Measurements from ENCODE around the gene FBXW11. TPM values are rescaled to one million over a fixed set of nuclear protein-coding genes. Genes with fewer than 3 reads are reported as not detected.
"Not testable (repeated sequence)": the region's sequence is repeated elsewhere in the genome, so short reads cannot be mapped to it uniquely, and the experiment has no call there.

The FBXW11 gene
- polyA plus RNA-seq, 1 donor from 2014 or later: 103 TPM

DNA sequence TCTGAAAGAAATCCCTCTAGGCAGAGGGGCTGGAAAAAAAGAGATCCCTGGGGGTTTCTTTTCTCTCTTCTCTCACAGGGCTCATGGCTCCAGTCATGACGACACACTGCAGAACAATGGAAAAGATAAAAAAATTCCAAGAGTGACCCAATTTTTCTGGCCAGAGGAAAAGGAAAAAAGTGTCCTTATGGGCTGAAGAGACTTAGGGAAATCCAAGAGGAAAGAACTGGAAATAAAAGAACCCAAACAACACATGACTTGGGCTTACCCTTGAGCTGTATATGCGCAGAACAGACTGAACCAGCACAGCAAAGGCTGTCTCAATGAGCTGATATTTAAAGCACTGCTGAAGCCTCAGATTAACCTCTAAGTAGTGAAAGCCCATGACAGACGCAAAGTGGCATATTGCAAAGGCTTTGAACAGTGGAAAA is 118.4 kb downstream of the FBXW11 start:
- no peaks in the 10 kb centered on the region for H3K27me3 ChIP-seq (ENCODE audit: insufficient read depth, low read depth, low read length)
- no peak overlapping the region for H2AFZ ChIP-seq (ENCODE audit: low read depth, low read length)
- H4K20me1 ChIP-seq (ENCODE audit: insufficient read depth): no peaks in the 10 kb centered on the region
- no peaks in the 10 kb centered on the region for H3F3A ChIP-seq (ENCODE audit: insufficient read depth, low read length, poor library complexity, severe bottlenecking)
- no peaks in the 10 kb centered on the region for H3K9me3 ChIP-seq (ENCODE audit: low read length)
- no peaks in the 10 kb centered on the region for H3K36me3 ChIP-seq (ENCODE audit: insufficient read depth, low read length)
- H3K4me3 ChIP-seq (ENCODE audit: low read length): no peak overlapping the region
- H3K4me2 ChIP-seq (ENCODE audit: low read length): no peak overlapping the region
- TF ChIP-seq, protein P1, sequence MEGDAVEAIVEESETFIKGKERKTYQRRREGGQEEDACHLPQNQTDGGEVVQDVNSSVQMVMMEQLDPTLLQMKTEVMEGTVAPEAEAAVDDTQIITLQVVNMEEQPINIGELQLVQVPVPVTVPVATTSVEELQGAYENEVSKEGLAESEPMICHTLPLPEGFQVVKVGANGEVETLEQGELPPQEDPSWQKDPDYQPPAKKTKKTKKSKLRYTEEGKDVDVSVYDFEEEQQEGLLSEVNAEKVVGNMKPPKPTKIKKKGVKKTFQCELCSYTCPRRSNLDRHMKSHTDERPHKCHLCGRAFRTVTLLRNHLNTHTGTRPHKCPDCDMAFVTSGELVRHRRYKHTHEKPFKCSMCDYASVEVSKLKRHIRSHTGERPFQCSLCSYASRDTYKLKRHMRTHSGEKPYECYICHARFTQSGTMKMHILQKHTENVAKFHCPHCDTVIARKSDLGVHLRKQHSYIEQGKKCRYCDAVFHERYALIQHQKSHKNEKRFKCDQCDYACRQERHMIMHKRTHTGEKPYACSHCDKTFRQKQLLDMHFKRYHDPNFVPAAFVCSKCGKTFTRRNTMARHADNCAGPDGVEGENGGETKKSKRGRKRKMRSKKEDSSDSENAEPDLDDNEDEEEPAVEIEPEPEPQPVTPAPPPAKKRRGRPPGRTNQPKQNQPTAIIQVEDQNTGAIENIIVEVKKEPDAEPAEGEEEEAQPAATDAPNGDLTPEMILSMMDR (IDR thresholded peaks at IDR 0.05; ENCODE audit: poor library complexity, severe bottlenecking): no peak
- TF ChIP-seq MXI1 (conservative IDR thresholded peaks at IDR 0.05; ENCODE audit: poor library complexity, severe bottlenecking) (no peak), POLR2AphosphoS5 (IDR thresholded peaks at IDR 0.05) (no peak), RAD21 (conservative IDR thresholded peaks at IDR 0.05) (no peak), TAF1 (IDR thresholded peaks at IDR 0.05; ENCODE audit: low read depth) (no peak), EZH2 (IDR thresholded peaks at IDR 0.05; ENCODE audit: borderline replicate concordance, insufficient read depth, low read length, poor library complexity, severe bottlenecking) (no peak)
- no peak overlapping the region for H3K9ac ChIP-seq (ENCODE audit: low read length)
- no peaks in the 10 kb centered on the region for H3K79me2 ChIP-seq (replicated peaks; ENCODE audit: insufficient read depth, low read length)
- no peak overlapping the region for H3K27ac ChIP-seq (ENCODE audit: low read length)
- H3K9me2 ChIP-seq (ENCODE audit: insufficient read depth, low read length): no peaks in the 10 kb centered on the region

DNA sequence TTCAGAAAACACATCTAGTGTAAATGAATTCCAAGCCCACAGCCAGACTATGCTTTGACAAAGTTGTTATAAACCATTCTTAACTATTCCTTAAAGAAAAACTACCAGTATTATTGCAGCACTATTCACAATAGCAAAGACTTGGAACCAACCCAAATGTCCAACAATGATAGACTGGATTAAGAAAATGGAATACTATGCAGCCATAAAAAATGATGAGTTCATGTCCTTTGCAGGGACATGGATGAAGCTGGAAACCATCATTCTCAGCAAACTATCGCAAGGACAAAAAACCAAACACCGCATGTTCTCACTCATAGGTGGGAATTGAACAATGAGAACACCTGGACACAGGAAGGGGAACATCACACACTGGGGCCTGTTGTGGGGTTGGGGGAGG is 120.4 kb downstream of the FBXW11 start:
- not testable (repeated sequence) for H3K27ac ChIP-seq (ENCODE audit: low read length); H3K4me3 ChIP-seq (ENCODE audit: low read length); H4K20me1 ChIP-seq (ENCODE audit: insufficient read depth); H3K9me2 ChIP-seq (ENCODE audit: insufficient read depth, low read length); H3K4me2 ChIP-seq (ENCODE audit: low read length); H3K9ac ChIP-seq (ENCODE audit: low read length); H3K9me3 ChIP-seq (ENCODE audit: low read length); H3F3A ChIP-seq (ENCODE audit: insufficient read depth, low read length, poor library complexity, severe bottlenecking); H3K79me2 ChIP-seq (replicated peaks; ENCODE audit: insufficient read depth, low read length); H3K27me3 ChIP-seq (ENCODE audit: insufficient read depth, low read depth, low read length); H2AFZ ChIP-seq (ENCODE audit: low read depth, low read length); H3K36me3 ChIP-seq (ENCODE audit: insufficient read depth, low read length)

DNA sequence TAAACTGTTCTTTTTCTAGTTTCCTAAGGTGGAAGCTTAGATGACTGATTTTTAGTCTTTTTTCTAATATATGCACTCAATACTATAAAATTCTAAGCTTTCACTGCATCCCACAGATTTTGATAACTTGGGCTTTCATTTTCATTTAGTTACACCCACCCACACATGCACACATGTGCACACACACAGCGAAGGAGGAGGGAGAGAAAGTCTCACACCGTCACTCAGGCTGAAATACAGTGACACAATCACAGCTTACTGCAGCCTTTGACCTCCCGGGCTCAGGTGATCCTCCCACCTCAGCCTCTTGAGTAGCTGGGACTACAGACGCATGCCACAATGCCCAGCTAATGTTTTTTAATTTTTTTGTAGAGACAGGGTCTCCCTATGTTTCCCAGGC is 124.3 kb downstream of the FBXW11 start:
- Histone ChIP-seq H3K36me3 (ENCODE audit: insufficient read depth, low read length) (peaks cover 4% of the 10 kb centered on the region), H3F3A (ENCODE audit: insufficient read depth, low read length, poor library complexity, severe bottlenecking) (no peaks in the 10 kb centered on the region), H3K27me3 (ENCODE audit: insufficient read depth, low read depth, low read length) (no peaks in the 10 kb centered on the region), H3K9me3 (ENCODE audit: low read length) (no peaks in the 10 kb centered on the region), H3K4me3 (ENCODE audit: low read length) (no peak overlapping the region), H4K20me1 (ENCODE audit: insufficient read depth) (no peaks in the 10 kb centered on the region), H2AFZ (ENCODE audit: low read depth, low read length) (no peak overlapping the region), H3K79me2 (replicated peaks; ENCODE audit: insufficient read depth, low read length) (no peaks in the 10 kb centered on the region), H3K27ac (ENCODE audit: low read length) (no peak overlapping the region), H3K9ac (ENCODE audit: low read length) (no peak overlapping the region), H3K4me2 (ENCODE audit: low read length) (no peak overlapping the region), H3K9me2 (ENCODE audit: insufficient read depth, low read length) (no peaks in the 10 kb centered on the region)
- no peak for TF ChIP-seq RAD21 (conservative IDR thresholded peaks at IDR 0.05)
- no peak for TF ChIP-seq EP300 (conservative IDR thresholded peaks at IDR 0.05; ENCODE audit: poor library complexity, severe bottlenecking)
- no peak for TF ChIP-seq SMC3 (conservative IDR thresholded peaks at IDR 0.05; ENCODE audit: poor library complexity)
- TF ChIP-seq, protein P1 (IDR thresholded peaks at IDR 0.05; ENCODE audit: poor library complexity, severe bottlenecking): no peak
- TF ChIP-seq EZH2 (IDR thresholded peaks at IDR 0.05; ENCODE audit: borderline replicate concordance, insufficient read depth, low read length, poor library complexity, severe bottlenecking): no peak
- no peak for TF ChIP-seq TAF1 (IDR thresholded peaks at IDR 0.05; ENCODE audit: low read depth)
- no peak for TF ChIP-seq MXI1 (conservative IDR thresholded peaks at IDR 0.05; ENCODE audit: poor library complexity, severe bottlenecking)
- TF ChIP-seq, protein P2, sequence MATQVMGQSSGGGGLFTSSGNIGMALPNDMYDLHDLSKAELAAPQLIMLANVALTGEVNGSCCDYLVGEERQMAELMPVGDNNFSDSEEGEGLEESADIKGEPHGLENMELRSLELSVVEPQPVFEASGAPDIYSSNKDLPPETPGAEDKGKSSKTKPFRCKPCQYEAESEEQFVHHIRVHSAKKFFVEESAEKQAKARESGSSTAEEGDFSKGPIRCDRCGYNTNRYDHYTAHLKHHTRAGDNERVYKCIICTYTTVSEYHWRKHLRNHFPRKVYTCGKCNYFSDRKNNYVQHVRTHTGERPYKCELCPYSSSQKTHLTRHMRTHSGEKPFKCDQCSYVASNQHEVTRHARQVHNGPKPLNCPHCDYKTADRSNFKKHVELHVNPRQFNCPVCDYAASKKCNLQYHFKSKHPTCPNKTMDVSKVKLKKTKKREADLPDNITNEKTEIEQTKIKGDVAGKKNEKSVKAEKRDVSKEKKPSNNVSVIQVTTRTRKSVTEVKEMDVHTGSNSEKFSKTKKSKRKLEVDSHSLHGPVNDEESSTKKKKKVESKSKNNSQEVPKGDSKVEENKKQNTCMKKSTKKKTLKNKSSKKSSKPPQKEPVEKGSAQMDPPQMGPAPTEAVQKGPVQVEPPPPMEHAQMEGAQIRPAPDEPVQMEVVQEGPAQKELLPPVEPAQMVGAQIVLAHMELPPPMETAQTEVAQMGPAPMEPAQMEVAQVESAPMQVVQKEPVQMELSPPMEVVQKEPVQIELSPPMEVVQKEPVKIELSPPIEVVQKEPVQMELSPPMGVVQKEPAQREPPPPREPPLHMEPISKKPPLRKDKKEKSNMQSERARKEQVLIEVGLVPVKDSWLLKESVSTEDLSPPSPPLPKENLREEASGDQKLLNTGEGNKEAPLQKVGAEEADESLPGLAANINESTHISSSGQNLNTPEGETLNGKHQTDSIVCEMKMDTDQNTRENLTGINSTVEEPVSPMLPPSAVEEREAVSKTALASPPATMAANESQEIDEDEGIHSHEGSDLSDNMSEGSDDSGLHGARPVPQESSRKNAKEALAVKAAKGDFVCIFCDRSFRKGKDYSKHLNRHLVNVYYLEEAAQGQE (IDR thresholded peaks at IDR 0.05; ENCODE audit: borderline replicate concordance): no peak
- no peak for TF ChIP-seq POLR2AphosphoS5 (IDR thresholded peaks at IDR 0.05)
